ENCODE results near the gene YY1. TPM values are rescaled to one million over a fixed set of nuclear protein-coding genes. Genes with fewer than 3 reads are reported as not detected.

YY1 gene
- total and polyA plus RNA-seq, 7 donors, result 23.8 to 58.4 (median 44.6) TPM

DNA sequence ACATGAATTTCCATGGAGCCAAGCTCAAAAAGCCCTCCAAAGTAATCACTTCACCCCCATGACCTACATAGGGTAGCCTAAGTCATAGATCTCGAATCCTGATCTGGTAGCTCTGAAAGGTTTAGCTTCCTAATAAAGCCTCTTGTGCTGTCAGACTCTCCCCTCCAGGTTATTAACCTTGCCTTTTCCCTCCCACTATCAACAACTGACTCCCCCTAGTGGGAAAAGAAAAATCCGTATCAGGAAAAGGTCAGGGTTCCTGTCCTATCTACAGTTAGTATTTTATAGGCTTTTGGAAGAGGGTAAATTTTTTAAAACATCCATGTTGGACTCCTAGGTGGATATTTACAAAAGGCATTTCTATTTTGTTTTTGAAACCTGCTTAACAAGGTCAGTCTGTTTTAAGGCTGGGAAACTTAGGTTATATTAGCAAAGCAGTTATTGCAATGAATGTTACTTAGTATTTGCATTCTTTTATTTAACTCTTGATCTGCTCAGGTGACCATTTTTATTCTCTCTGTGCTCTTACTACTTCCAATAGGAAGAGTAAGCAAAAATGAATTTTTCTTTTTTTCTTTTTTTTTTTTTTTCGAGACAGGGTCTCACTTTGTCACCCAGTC lies 8.0 kb downstream of the YY1 start:
- peak overlapping the region; percentile 60 for H3K27ac ChIP-seq
- H3K9me3 ChIP-seq, result no peaks in the 10 kb centered on the region
- ATAC-seq (peak; percentile 55 to 78 (median 67)), DNase-seq (no peak)
- intact Hi-C loops (cut with DNase I), result no loop called here
- peaks cover 82% of the 10 kb centered on the region for H3K4me1 ChIP-seq
- WGBS, 3 donors, result 22 to 26% (median 24%) methylated on average over 3 of the region's 3 CpGs
- peak; percentile 55 for TF ChIP-seq CTCF (IDR thresholded peaks at IDR 0.05)
- H3K27me3 ChIP-seq (ENCODE audit: insufficient read depth in 3 of 3, low read length in 2 of 3), result no peaks in the 10 kb centered on the region
- no peaks in the 10 kb centered on the region for H3K36me3 ChIP-seq (ENCODE audit: insufficient read depth in 1 of 2, low read depth in 1 of 2)
- no peak overlapping the region for H3K4me3 ChIP-seq

DNA sequence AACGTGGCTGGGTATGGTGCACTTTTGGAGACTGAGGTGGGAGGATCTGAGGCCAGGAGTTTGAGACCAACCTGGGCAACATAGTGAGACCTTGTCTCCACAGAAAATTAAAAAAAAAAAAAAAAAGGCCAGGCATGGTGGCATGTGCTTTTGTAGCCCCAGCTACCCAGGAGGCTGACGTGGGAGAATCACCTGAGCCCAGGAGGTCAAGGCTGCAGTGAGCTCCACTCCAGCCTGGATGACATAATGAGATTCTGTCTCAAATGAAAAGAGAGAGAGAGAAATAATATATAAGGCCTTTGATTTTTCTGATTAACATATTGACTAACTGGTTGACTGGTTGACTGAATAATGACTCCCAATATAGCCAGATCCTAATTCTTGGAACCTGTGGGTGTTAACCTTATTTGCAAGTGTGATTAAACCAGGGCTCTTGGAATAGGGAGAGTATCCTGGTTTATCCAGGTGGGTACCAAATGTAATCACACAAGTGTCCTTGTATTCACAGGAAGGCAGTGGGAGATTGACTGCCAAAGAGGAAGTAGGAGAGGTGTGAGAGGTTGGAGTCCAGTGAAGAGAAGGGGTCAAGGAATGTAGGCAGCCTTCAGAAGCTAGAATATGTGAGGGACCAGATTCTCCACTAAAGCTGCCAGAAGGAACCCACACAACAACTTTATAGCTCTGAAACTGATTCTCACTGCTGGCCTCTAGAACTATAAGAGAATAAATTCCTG lies 12.0 kb downstream of the YY1 start:
- Histone ChIP-seq H3K27me3 (ENCODE audit: insufficient read depth in 3 of 3, low read length in 2 of 3) (no peaks in the 10 kb centered on the region), H3K9me3 (no peaks in the 10 kb centered on the region), H3K36me3 (ENCODE audit: insufficient read depth in 1 of 2, low read depth in 1 of 2) (no peaks in the 10 kb centered on the region), H3K27ac (no peak overlapping the region), H3K4me1 (peaks cover 65% of the 10 kb centered on the region), H3K4me3 (no peak overlapping the region)
- intact Hi-C loops (cut with DNase I), result no loop called here
- DNase-seq (no peak), ATAC-seq (no peak)
- WGBS, 3 donors, result 86 to 93% (median 91%) methylated on average over 2 of the region's 2 CpGs
- no peak for TF ChIP-seq CTCF (IDR thresholded peaks at IDR 0.05)

DNA sequence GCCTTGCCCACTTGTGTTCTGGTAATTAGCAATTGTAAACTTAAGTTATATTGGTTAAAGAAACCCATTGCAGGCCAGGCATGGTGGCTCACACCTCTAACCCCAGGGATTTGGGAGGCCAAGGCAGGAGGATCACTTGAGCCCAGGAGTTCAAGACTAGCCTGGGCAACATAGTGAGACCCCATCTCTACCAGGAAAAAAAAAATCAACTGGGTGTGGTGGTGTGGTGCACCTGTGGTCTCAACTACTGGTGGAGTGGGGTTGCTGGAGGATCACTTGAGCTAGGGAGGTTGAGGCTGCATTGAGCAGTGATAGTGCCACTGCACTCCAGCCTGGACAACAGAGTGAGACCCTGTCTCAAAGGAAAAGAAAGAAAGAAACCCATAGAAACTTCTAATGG lies 13.7 kb downstream of the YY1 start:
- intact Hi-C loops (cut with DNase I), result no loop called here
- no peak for DNase-seq
- H3K4me1 ChIP-seq, result peaks cover 54% of the 10 kb centered on the region

GRCh38 chr14:100256339-100256895 lies 17.5 kb downstream of the YY1 start:
- Histone ChIP-seq H3K9me3 (no peaks in the 10 kb centered on the region), H3K4me1 (peaks cover 45% of the 10 kb centered on the region), H3K27me3 (ENCODE audit: insufficient read depth in 3 of 3, low read length in 2 of 3) (no peaks in the 10 kb centered on the region), H3K36me3 (ENCODE audit: insufficient read depth in 1 of 2, low read depth in 1 of 2) (no peaks in the 10 kb centered on the region), H3K4me3 (no peak overlapping the region), H3K27ac (no peak overlapping the region)
- ATAC-seq, result no peak
- DNase-seq, result no peak
- intact Hi-C loops (cut with DNase I), result no loop called here
- TF ChIP-seq CTCF (IDR thresholded peaks at IDR 0.05), result no peak
- WGBS, 3 donors, result 93 to 97% (median 96%) methylated on average over 3 of the region's 3 CpGs

More for the DNA sequence above, 13.7 kb downstream of the YY1 start:
- Histone ChIP-seq H3K4me3 (no peak overlapping the region), H3K9me3 (no peaks in the 10 kb centered on the region), H3K27me3 (ENCODE audit: insufficient read depth in 3 of 3, low read length in 2 of 3) (no peaks in the 10 kb centered on the region), H3K36me3 (ENCODE audit: insufficient read depth in 1 of 2, low read depth in 1 of 2) (no peaks in the 10 kb centered on the region), H3K27ac (no peak overlapping the region)
- no peak for ATAC-seq
- TF ChIP-seq CTCF (IDR thresholded peaks at IDR 0.05), result no peak

Measured in psoas muscle (tissue), 8 donors.